Vagina (tissue), 2 donors: ENCODE data around the gene ZNF606.

ENCODE experiments used
- CTCF ChIP-seq, 3 experiments: fragments of 450-650 bp in 2 of 3; fragments of 200-600 bp in 1 of 3; sonication (generic) in 1 of 3; IDR thresholded peaks; one replicate each; pipeline ENCODE4 v1.5.1; 2017 to 2019; ENCODE audit warnings: antibody characterized with exemption in 3 of 3, mild to moderate bottlenecking in 2 of 3, moderate library complexity in 2 of 3
- POLR2A ChIP-seq, 2 donors: fragments of 450-650 bp; IDR thresholded peaks; one replicate each; pipeline ENCODE4 v1.6.1; 2017; ENCODE audit warnings: antibody characterized with exemption in 2 of 2, mild to moderate bottlenecking in 2 of 2, moderate library complexity in 2 of 2

GRCh38 chr19:58024661-58025060, 22.0 kb upstream of the ZNF606 start:
- TF ChIP-seq CTCF (IDR thresholded peaks at IDR 0.05), result no peak
- no peak for TF ChIP-seq POLR2A (IDR thresholded peaks at IDR 0.05)
